A673 (cell line): ENCODE results near the gene TIMM13.

ENCODE experiments used
- EZH2 ChIP-seq: fragments of 200-600 bp; sonication (generic); IDR thresholded peaks from 2 replicates; pipeline ENCODE4 v1.6.1; 2017; ENCODE audit warnings: borderline replicate concordance, low read depth, mild to moderate bottlenecking, mixed read lengths, antibody characterized with exemption, low read length; ENCODE audit not compliant: poor library complexity, severe bottlenecking
- TF ChIP-seq, protein P1 (sequence below): fragments of 300-800, 200-600 bp; sonication (generic); conservative IDR thresholded peaks from 2 replicates; pipeline ENCODE4 v1.5.1; 2017; ENCODE audit warnings: low read depth, mild to moderate bottlenecking, antibody characterized with exemption, low read length, moderate library complexity, mixed read lengths

DNA sequence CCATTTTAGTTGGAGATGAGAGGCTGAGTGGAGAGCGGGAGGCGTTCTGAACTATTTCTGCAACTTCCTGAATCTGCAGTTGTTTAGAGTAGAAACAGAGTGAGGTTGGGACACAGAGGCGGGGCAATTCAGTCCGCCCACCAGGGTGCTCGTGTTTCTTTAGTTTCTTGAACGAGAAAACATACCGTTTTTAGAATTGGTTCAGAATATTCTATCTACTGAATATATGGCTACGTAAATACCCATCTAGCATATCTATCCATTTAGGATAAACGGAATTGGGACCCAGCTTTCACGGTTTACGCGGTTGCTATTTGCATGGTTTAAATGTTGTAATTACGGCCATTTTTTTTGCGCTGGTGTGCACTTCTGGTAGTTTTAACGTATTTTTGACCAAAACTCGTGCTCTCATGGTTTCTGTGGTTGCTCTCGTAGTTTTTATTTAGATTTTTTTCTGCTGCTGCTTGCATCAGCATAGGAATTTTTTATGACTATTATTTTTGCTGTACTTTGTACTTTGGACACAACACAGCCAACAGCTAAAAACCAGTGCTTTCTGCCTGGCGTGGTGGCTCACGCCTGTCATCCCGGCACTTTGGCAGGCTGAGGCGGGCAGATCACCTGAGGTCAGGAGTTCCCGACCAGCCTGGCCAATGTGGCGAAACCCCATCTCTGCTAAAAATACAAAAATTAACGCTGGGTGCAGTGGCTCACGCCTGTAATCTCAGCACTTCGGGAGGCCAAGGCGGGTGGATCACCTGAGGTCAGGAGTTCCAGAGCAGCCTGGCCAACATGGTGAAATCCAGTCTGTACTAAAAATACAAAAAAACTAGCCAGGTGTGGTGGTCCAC, 32.7 kb downstream of the TIMM13 start:
- no peak for TF ChIP-seq EZH2
- TF ChIP-seq, protein P1, sequence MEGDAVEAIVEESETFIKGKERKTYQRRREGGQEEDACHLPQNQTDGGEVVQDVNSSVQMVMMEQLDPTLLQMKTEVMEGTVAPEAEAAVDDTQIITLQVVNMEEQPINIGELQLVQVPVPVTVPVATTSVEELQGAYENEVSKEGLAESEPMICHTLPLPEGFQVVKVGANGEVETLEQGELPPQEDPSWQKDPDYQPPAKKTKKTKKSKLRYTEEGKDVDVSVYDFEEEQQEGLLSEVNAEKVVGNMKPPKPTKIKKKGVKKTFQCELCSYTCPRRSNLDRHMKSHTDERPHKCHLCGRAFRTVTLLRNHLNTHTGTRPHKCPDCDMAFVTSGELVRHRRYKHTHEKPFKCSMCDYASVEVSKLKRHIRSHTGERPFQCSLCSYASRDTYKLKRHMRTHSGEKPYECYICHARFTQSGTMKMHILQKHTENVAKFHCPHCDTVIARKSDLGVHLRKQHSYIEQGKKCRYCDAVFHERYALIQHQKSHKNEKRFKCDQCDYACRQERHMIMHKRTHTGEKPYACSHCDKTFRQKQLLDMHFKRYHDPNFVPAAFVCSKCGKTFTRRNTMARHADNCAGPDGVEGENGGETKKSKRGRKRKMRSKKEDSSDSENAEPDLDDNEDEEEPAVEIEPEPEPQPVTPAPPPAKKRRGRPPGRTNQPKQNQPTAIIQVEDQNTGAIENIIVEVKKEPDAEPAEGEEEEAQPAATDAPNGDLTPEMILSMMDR = no peak
